SK-N-SH (cell line): ENCODE measurements around the gene ZNF143. TPM values are rescaled to one million over a fixed set of nuclear protein-coding genes. Genes with fewer than 3 reads are reported as not detected.

Experiments used
- CTCF ChIA-PET: fragments of 300-600, 350-600 bp; formaldehyde crosslinking; extraction: SDS; loops from one replicate; lab custom pipeline; 2021; lab: Yijun Ruan, JAX
- POLR2A ChIA-PET: fragments of 350-600 bp; sonication (Branson Sonifier 250); formaldehyde crosslinking; extraction: SDS; loops from one replicate; lab custom pipeline; 2020; ENCODE audit warnings: antibody characterized with exemption, inconsistent platforms; lab: Yijun Ruan, JAX
- DNase-seq: peaks from one replicate; pipeline ENCODE4 v3.0.0; 2012
- H2AFZ ChIP-seq: fragments of 200-600 bp; sonication (generic); 2 replicates; pipeline ENCODE4 v1.8.1; 2016; ENCODE audit warnings: antibody characterized with exemption, mild to moderate bottlenecking, low read depth
- H3F3A ChIP-seq: fragments of 200-600 bp; sonication (generic); replicated peaks from 2 replicates; pipeline ENCODE3; 2016; ENCODE audit warnings: antibody characterized with exemption, mild to moderate bottlenecking; ENCODE audit not compliant: insufficient read depth
- H3K27ac ChIP-seq, 2 experiments: fragments of 200-500 bp in 1 of 2; fragments of 200-600 bp in 1 of 2; sonication (Bioruptor generic) in 1 of 2; sonication (generic), shearing (Covaris generic) in 1 of 2; 2 replicates each; pipeline versions ENCODE4 v1.5.1 to v1.6.1; 2014 to 2016; ENCODE audit warnings: low read depth in 2 of 2, inconsistent platforms in 1 of 2, low read length in 1 of 2, mild to moderate bottlenecking in 1 of 2, mixed read lengths in 1 of 2
- H3K27me3 ChIP-seq: fragments of 200-600 bp; sonication (generic), shearing (Covaris generic); 2 replicates; pipeline ENCODE4 v1.6.1; 2016; ENCODE audit warnings: mixed run types; ENCODE audit not compliant: insufficient read depth
- H3K36me3 ChIP-seq, 2 experiments: fragments of 200-500 bp in 1 of 2; fragments of 200-600 bp in 1 of 2; sonication (Bioruptor generic) in 1 of 2; sonication (generic) in 1 of 2; replicated peaks in 1 of 2; 2 replicates each; pipeline versions ENCODE3 to v1.5.1; 2014 to 2016; ENCODE audit warnings: low read length in 1 of 2, mild to moderate bottlenecking in 1 of 2; ENCODE audit not compliant: insufficient read depth in 2 of 2, control insufficient read depth in 1 of 2
- H3K4me1 ChIP-seq, 2 experiments: fragments of 200-500 bp in 1 of 2; fragments of 200-600 bp in 1 of 2; sonication (Bioruptor generic) in 1 of 2; sonication (generic), shearing (Covaris generic) in 1 of 2; 2 replicates each; pipeline versions ENCODE4 v1.5.1 to v1.6.1; 2014 to 2016; ENCODE audit warnings: low read depth in 1 of 2, low read length in 1 of 2, mixed run types in 1 of 2; ENCODE audit not compliant: insufficient read depth in 2 of 2, control insufficient read depth in 1 of 2
- H3K4me2 ChIP-seq: fragments of 200-600 bp; sonication (generic), shearing (Covaris generic); 2 replicates; pipeline ENCODE4 v1.6.1; 2017; ENCODE audit warnings: mixed run types
- H3K4me3 ChIP-seq, 2 experiments: fragments of 200-500 bp in 1 of 2; fragments of 200-600 bp in 1 of 2; sonication (Bioruptor generic) in 1 of 2; sonication (generic), shearing (Covaris generic) in 1 of 2; 2 replicates each; pipeline versions ENCODE4 v1.5.1 to v1.8.1; 2014 to 2016; ENCODE audit warnings: low read depth in 2 of 2, inconsistent platforms in 1 of 2, low read length in 1 of 2, mild to moderate bottlenecking in 1 of 2, mixed read lengths in 1 of 2, moderate library complexity in 1 of 2
- H3K79me2 ChIP-seq: fragments of 200-600 bp; sonication (generic); 2 replicates; pipeline ENCODE4 v1.8.1; 2017; ENCODE audit warnings: mild to moderate bottlenecking; ENCODE audit not compliant: insufficient read depth
- H3K9ac ChIP-seq: fragments of 200-600 bp; sonication (generic); 2 replicates; pipeline ENCODE4 v1.6.1; 2017; ENCODE audit warnings: mixed run types
- H3K9me2 ChIP-seq: fragments of 200-600 bp; sonication (generic); 2 replicates; pipeline ENCODE4 v1.6.1; 2017; ENCODE audit warnings: mixed run types
- H3K9me3 ChIP-seq: fragments of 200-600 bp; sonication (generic); 2 replicates; pipeline ENCODE4 v1.6.1; 2017; ENCODE audit warnings: mixed run types, mild to moderate bottlenecking, moderate library complexity
- H4K20me1 ChIP-seq: fragments of 200-600 bp; sonication (generic); 2 replicates; pipeline ENCODE4 v1.6.1; 2017; ENCODE audit warnings: mild to moderate bottlenecking, mixed run types; ENCODE audit not compliant: insufficient read depth
- EP300 ChIP-seq, 2 experiments: IDR thresholded peaks; 2 replicates each; pipeline versions ENCODE4 v1.4.0 to v1.6.1; 2012; ENCODE audit warnings: borderline replicate concordance in 1 of 2, low read depth in 1 of 2, low read length in 1 of 2
- EZH2phosphoT487 ChIP-seq: fragments of 200-600 bp; sonication (generic); IDR thresholded peaks from 2 replicates; pipeline ENCODE4 v1.6.1; 2017; ENCODE audit warnings: low read depth, mixed run types, mild to moderate bottlenecking, antibody characterized with exemption, moderate library complexity, borderline replicate concordance
- FOSL2 ChIP-seq: IDR thresholded peaks from 2 replicates; pipeline ENCODE4 v1.4.0; 2012; ENCODE audit warnings: low read depth, mild to moderate bottlenecking, moderate library complexity, borderline replicate concordance
- FOXJ3 ChIP-seq: sonication (generic); formaldehyde crosslinking; IDR thresholded peaks from 2 replicates; pipeline ENCODE4 v1.5.1; 2020; ENCODE audit warnings: mild to moderate bottlenecking, missing genetic modification reagents
- JUND ChIP-seq: IDR thresholded peaks from 2 replicates; pipeline ENCODE4 v1.4.0; 2012
- NFIC ChIP-seq: IDR thresholded peaks from 2 replicates; pipeline ENCODE4 v1.4.0; 2012; ENCODE audit warnings: borderline replicate concordance
- NRF1 ChIP-seq: IDR thresholded peaks from 2 replicates; pipeline ENCODE4 v1.6.1; 2012; ENCODE audit warnings: low read depth, mild to moderate bottlenecking, low read length
- POLR2AphosphoS5 ChIP-seq: IDR thresholded peaks from 2 replicates; pipeline ENCODE4 v1.6.1; 2012; ENCODE audit warnings: low read depth, low read length
- RCOR1 ChIP-seq: fragments of 150-350 bp; IDR thresholded peaks from 2 replicates; pipeline ENCODE4 v1.6.1; 2017; ENCODE audit warnings: antibody characterized with exemption, low read length
- TAF1 ChIP-seq: IDR thresholded peaks from 2 replicates; pipeline ENCODE4 v1.6.1; 2012; ENCODE audit warnings: low read depth, mild to moderate bottlenecking, low read length, moderate library complexity, borderline replicate concordance
- TCF12 ChIP-seq: IDR thresholded peaks from 2 replicates; pipeline ENCODE4 v1.4.0; 2012
- TEAD4 ChIP-seq: IDR thresholded peaks from 2 replicates; pipeline ENCODE4 v1.4.0; 2012; ENCODE audit warnings: mild to moderate bottlenecking, borderline replicate concordance; ENCODE audit not compliant: insufficient read depth
- WGBS: methylation state at CpG from one replicate; pipeline ENCODE4 v1.1.6; 2017; ENCODE audit warnings: low lambda C conversion rate; 5-methylcytosine and 5-hydroxymethylcytosine counted together
- polyA plus RNA-seq, 3 experiments: library from polyadenylated mRNA; depleted of rRNA; stranded (reverse); fragments of >200 nt; gene quantifications; 2 replicates each; pipeline ENCODE4 v1.2.3, GENCODE V29; 2012
- TF ChIP-seq, protein P1 (sequence below): fragments of 150-350 bp; IDR thresholded peaks from 2 replicates; pipeline ENCODE4 v1.6.1; 2017; ENCODE audit warnings: antibody characterized with exemption, low read length, low read depth, borderline replicate concordance
- TF ChIP-seq, protein P2 (sequence below): fragments of 150-350 bp; IDR thresholded peaks from 2 replicates; pipeline ENCODE4 v1.6.1; 2016; ENCODE audit warnings: mild to moderate bottlenecking, low read depth, low read length
- TF ChIP-seq, protein P3 (sequence below): IDR thresholded peaks from 2 replicates; pipeline ENCODE4 v1.4.0; 2012; ENCODE audit warnings: low read depth
- TF ChIP-seq, protein P4 (sequence below): fragments of 200-600 bp; sonication (generic); IDR thresholded peaks from 2 replicates; pipeline ENCODE4 v1.6.1; 2017; ENCODE audit warnings: antibody characterized with exemption, mild to moderate bottlenecking, moderate library complexity
- TF ChIP-seq, protein P5 (sequence below): IDR thresholded peaks from 2 replicates; pipeline ENCODE4; 2012

ZNF143 gene
- polyA plus RNA-seq, 1 of the 3 experiments (the other 2 are of a cell fraction): 11.3 TPM

DNA sequence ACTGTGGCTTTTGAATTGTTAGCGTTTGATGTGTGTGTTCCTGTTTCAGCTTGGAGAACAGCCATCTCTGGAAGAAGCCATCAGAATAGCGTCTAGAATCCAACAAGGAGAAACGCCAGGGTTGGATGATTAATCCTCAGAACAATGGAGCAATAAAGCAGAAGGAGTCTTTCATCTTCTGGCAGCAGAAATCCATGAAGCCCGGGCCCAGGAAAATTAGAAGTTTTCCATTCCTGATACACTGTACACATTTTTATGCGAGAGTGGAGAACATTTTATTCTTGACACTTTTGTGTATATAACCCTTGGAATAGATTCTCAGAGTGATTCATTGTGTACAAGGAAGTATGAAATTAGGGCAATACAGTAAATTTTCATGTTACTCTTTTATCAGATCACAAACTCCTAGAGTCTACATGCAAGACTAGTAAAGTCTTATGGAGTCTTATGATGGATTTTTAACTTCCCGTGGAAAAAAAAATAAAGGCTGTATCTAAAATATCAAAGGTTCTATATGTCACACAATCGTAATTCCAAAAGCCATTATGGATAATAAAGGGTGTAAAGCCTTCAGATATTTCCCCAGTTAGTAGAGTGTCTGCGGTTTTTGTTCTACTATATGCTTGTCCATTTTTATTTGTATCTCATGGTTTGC is 66.8 kb downstream of the ZNF143 start:
- no peak overlapping the region for H3K4me3 ChIP-seq
- no peak for DNase-seq

DNA sequence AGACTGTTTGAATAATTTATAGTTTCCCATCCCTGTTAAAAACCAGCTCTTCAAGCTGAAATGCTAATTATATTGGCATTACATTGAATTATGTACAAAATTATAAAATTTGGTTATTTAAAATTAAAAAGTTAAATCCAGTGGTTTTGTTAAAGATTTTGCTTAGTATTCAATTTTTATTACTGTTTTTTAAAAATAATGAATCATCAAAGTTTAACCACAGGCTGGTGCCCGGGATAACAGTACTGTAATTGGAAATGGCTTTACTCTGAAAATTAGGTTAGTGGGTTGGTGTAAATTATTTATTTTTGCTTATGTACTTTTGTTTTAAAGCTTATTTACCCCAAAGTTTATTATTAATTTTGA is 67.3 kb downstream of the ZNF143 start:
- H2AFZ ChIP-seq: no peak overlapping the region
- peak overlapping the region; percentile 40; the same call in 1 of the 2 replicates for H3K9ac ChIP-seq
- H3K4me3 ChIP-seq: no peak overlapping the region
- ChIA-PET CTCF (interaction anchor here (0.6 to 2.1 kb wide), 5 partner anchors 12 to 435 kb away, joined by 3 to 12 read pairs (median 4); no protein-coding TSS in a partner anchor), POLR2A (no interaction called here)
- H3K27ac ChIP-seq: peak overlapping the region; percentile 58 to 91; a peak in 3 of 4 replicates
- H3K79me2 ChIP-seq: no peaks in the 10 kb centered on the region
- DNase-seq: no peak
- no peaks in the 10 kb centered on the region for H3K27me3 ChIP-seq
- H3F3A ChIP-seq: peaks cover 39% of the 10 kb centered on the region
- H3K4me1 ChIP-seq: peaks cover 7 to 35% of the 10 kb centered on the region in 2 experiments
- no peaks in the 10 kb centered on the region for H3K9me2 ChIP-seq
- TF ChIP-seq, protein P1, sequence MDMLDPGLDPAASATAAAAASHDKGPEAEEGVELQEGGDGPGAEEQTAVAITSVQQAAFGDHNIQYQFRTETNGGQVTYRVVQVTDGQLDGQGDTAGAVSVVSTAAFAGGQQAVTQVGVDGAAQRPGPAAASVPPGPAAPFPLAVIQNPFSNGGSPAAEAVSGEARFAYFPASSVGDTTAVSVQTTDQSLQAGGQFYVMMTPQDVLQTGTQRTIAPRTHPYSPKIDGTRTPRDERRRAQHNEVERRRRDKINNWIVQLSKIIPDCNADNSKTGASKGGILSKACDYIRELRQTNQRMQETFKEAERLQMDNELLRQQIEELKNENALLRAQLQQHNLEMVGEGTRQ: no peak
- TF ChIP-seq, protein P2, sequence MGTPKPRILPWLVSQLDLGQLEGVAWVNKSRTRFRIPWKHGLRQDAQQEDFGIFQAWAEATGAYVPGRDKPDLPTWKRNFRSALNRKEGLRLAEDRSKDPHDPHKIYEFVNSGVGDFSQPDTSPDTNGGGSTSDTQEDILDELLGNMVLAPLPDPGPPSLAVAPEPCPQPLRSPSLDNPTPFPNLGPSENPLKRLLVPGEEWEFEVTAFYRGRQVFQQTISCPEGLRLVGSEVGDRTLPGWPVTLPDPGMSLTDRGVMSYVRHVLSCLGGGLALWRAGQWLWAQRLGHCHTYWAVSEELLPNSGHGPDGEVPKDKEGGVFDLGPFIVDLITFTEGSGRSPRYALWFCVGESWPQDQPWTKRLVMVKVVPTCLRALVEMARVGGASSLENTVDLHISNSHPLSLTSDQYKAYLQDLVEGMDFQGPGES: no peak
- TF ChIP-seq EZH2phosphoT487: no peak
- no peak for TF ChIP-seq RCOR1
- no peak for TF ChIP-seq TAF1
- TF ChIP-seq FOXJ3 (CRISPR knock-in tag): no peak
- TF ChIP-seq JUND: no peak
- TF ChIP-seq, protein P3, sequence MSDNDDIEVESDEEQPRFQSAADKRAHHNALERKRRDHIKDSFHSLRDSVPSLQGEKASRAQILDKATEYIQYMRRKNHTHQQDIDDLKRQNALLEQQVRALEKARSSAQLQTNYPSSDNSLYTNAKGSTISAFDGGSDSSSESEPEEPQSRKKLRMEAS: no peak
- no peak for TF ChIP-seq EP300 (IDR thresholded peaks at IDR 0.05; ENCODE audit: borderline replicate concordance in 1 of 2, low read depth in 1 of 2, low read length in 1 of 2)
- TF ChIP-seq NFIC: no peak
- TF ChIP-seq TEAD4: no peak
- TF ChIP-seq, protein P4, sequence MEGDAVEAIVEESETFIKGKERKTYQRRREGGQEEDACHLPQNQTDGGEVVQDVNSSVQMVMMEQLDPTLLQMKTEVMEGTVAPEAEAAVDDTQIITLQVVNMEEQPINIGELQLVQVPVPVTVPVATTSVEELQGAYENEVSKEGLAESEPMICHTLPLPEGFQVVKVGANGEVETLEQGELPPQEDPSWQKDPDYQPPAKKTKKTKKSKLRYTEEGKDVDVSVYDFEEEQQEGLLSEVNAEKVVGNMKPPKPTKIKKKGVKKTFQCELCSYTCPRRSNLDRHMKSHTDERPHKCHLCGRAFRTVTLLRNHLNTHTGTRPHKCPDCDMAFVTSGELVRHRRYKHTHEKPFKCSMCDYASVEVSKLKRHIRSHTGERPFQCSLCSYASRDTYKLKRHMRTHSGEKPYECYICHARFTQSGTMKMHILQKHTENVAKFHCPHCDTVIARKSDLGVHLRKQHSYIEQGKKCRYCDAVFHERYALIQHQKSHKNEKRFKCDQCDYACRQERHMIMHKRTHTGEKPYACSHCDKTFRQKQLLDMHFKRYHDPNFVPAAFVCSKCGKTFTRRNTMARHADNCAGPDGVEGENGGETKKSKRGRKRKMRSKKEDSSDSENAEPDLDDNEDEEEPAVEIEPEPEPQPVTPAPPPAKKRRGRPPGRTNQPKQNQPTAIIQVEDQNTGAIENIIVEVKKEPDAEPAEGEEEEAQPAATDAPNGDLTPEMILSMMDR: no peak
- TF ChIP-seq NRF1: no peak
- TF ChIP-seq, all 33 proteins: peak for 0
- Histone ChIP-seq H3K9me3 (no peaks in the 10 kb centered on the region), H3K36me3 (peaks cover 0 to 4% of the 10 kb centered on the region in 2 experiments), H3K4me2 (peak overlapping the region; percentile 53; the same call in 1 of the 2 replicates), H4K20me1 (no peaks in the 10 kb centered on the region)
- WGBS: 81% methylated on average over 1 of the region's 1 CpG

More for the DNA sequence above, 66.8 kb downstream of the ZNF143 start:
- TF ChIP-seq FOSL2: 0 out of 2 replicates have a peak, but pooled peaks have one; percentile 23
- peak; percentile 25; the same call in 1 of the 2 replicates for TF ChIP-seq POLR2AphosphoS5
- peak; percentile 63; the same call in 1 of the 2 replicates for TF ChIP-seq NFIC
- peak; percentile 70 for TF ChIP-seq TCF12
- TF ChIP-seq, protein P5, sequence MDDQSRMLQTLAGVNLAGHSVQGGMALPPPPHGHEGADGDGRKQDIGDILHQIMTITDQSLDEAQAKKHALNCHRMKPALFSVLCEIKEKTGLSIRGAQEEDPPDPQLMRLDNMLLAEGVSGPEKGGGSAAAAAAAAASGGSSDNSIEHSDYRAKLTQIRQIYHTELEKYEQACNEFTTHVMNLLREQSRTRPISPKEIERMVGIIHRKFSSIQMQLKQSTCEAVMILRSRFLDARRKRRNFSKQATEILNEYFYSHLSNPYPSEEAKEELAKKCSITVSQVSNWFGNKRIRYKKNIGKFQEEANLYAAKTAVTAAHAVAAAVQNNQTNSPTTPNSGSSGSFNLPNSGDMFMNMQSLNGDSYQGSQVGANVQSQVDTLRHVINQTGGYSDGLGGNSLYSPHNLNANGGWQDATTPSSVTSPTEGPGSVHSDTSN: peak; percentile 69
- TF ChIP-seq EZH2phosphoT487: no peak
- TF ChIP-seq, protein P2: no peak
- peak in 1 of 2 experiments; percentile 46; a peak in 1 of 4 replicates for TF ChIP-seq EP300 (IDR thresholded peaks at IDR 0.05; ENCODE audit: borderline replicate concordance in 1 of 2, low read depth in 1 of 2, low read length in 1 of 2)
- TF ChIP-seq JUND: 0 out of 2 replicates have a peak, but pooled peaks have one; percentile 28
- 39% methylated on average over 8 of the region's 8 CpGs for WGBS
- peak overlapping the region; percentile 78; the same call in 1 of the 2 replicates for H2AFZ ChIP-seq
- no peaks in the 10 kb centered on the region for H3K27me3 ChIP-seq
- peaks cover 39% of the 10 kb centered on the region for H3F3A ChIP-seq
- H3K27ac ChIP-seq: peak overlapping the region; percentile 58 to 91; a peak in 3 of 4 replicates
- H3K9me2 ChIP-seq: no peaks in the 10 kb centered on the region
- no peaks in the 10 kb centered on the region for H3K9me3 ChIP-seq
- no peaks in the 10 kb centered on the region for H4K20me1 ChIP-seq
- peak overlapping the region; percentile 40; the same call in 1 of the 2 replicates for H3K9ac ChIP-seq
- no peaks in the 10 kb centered on the region for H3K79me2 ChIP-seq
- peaks cover 0 to 4% of the 10 kb centered on the region in 2 experiments for H3K36me3 ChIP-seq
- H3K4me2 ChIP-seq: peak overlapping the region; percentile 53; the same call in 1 of the 2 replicates
- POLR2A ChIA-PET: no interaction called here
- CTCF ChIA-PET: interaction anchor here (0.6 to 2.1 kb wide), 4 partner anchors 11 to 434 kb away, joined by 3 to 12 read pairs (median 4); no protein-coding TSS in a partner anchor
- H3K4me1 ChIP-seq: peaks cover 7 to 35% of the 10 kb centered on the region in 2 experiments
